Measurements from ENCODE around the gene SH3BP2. TPM values are rescaled to one million over a fixed set of nuclear protein-coding genes. Genes with fewer than 3 reads are reported as not detected.

Gene SH3BP2
- total RNA-seq, 1 experiment from 2014 or later = 54.0 TPM

DNA sequence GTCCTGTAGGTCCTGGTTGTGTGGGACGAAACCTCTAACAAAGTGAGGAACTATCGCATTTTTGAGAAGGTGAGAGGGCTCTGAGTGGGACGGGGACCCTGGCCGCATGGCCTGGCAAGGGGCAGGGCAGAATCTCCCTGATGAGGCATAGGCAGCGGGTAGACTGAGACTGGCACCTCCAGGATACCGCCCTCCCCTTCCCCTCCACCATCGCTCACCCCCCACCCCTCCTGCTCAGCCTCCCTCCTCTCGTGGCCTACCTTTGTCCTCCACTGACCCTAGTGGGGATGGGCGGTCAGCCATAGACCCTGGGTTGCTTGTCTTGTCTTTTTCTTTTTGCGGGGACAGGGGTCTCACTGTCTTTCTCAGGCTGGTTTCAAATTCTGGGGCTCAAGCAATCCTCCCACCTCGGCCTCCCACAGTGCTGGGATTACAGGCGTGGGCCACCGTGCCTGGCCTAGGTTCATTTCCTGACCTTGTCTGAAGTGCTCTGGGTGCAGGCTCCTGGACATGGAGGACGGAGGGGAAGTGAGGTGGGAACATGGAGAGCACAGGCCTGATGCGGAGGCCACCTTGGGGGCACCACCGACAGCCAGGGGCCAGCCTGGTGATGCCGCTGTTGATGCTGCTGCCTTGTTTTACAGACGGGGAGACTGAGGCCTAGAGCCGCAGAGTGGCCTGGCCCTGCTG lies 40.2 kb downstream of the SH3BP2 start:
- intact Hi-C loops (cut with micrococcal nuclease; ENCODE audit: unreplicated experiment) = no loop called here
- POLR2A ChIA-PET (ENCODE audit: unreplicated experiment) = no interaction called here

DNA sequence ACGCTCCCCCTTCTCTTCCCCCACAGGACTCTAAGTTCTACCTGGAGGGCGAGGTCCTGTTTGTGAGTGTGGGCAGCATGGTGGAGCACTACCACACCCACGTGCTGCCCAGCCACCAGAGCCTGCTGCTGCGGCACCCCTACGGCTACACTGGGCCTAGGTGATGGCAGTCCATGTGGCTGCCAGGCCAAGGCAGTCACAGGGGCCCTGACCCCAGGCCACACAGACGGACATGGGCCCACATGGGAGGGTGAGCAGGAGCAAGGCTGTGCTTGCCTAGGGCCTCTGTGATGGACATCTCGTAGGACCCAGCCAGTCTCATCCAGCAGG lies 40.8 kb downstream of the SH3BP2 start:
- intact Hi-C loops (cut with micrococcal nuclease; ENCODE audit: unreplicated experiment) = no loop called here
- BruUV-seq (replicated peaks) = no TSS peak
- TF ChIP-seq, protein P1, sequence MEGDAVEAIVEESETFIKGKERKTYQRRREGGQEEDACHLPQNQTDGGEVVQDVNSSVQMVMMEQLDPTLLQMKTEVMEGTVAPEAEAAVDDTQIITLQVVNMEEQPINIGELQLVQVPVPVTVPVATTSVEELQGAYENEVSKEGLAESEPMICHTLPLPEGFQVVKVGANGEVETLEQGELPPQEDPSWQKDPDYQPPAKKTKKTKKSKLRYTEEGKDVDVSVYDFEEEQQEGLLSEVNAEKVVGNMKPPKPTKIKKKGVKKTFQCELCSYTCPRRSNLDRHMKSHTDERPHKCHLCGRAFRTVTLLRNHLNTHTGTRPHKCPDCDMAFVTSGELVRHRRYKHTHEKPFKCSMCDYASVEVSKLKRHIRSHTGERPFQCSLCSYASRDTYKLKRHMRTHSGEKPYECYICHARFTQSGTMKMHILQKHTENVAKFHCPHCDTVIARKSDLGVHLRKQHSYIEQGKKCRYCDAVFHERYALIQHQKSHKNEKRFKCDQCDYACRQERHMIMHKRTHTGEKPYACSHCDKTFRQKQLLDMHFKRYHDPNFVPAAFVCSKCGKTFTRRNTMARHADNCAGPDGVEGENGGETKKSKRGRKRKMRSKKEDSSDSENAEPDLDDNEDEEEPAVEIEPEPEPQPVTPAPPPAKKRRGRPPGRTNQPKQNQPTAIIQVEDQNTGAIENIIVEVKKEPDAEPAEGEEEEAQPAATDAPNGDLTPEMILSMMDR (conservative IDR thresholded peaks at IDR 0.05) = no peak
- no peak for TF ChIP-seq EZH2 (IDR thresholded peaks at IDR 0.05; ENCODE audit: low read depth)
- Histone ChIP-seq H2AFZ (no peak overlapping the region), H3K4me3 (no peak overlapping the region), H3K36me3 (ENCODE audit: low read depth) (no peaks in the 10 kb centered on the region), H3K9me3 (ENCODE audit: insufficient read depth, low read depth) (no peaks in the 10 kb centered on the region), H3K27me3 (ENCODE audit: insufficient read depth, low read depth) (no peaks in the 10 kb centered on the region), H4K20me1 (ENCODE audit: insufficient read depth) (no peaks in the 10 kb centered on the region), H3K79me2 (ENCODE audit: low read depth) (no peaks in the 10 kb centered on the region), H3F3A (ENCODE audit: insufficient read depth, low read depth) (0 out of 2 replicates have a peak, but pooled peaks cover 2% of the 10 kb centered on the region), H3K4me2 (no peak overlapping the region), H3K4me1 (replicated peaks; ENCODE audit: insufficient read depth) (no peaks in the 10 kb centered on the region), H3K27ac (no peak overlapping the region), H3K9me2 (ENCODE audit: insufficient read depth) (no peaks in the 10 kb centered on the region)
- no peak for DNase-seq
- CTCF ChIA-PET = no interaction called here
- POLR2A ChIA-PET (ENCODE audit: unreplicated experiment) = no interaction called here

More for the DNA sequence above, 40.2 kb downstream of the SH3BP2 start:
- Histone ChIP-seq H3K36me3 (ENCODE audit: low read depth) (no peaks in the 10 kb centered on the region), H3K79me2 (ENCODE audit: low read depth) (no peaks in the 10 kb centered on the region), H4K20me1 (ENCODE audit: insufficient read depth) (no peaks in the 10 kb centered on the region), H3K4me2 (no peak overlapping the region), H3F3A (ENCODE audit: insufficient read depth, low read depth) (0 out of 2 replicates have a peak, but pooled peaks cover 2% of the 10 kb centered on the region), H3K4me3 (no peak overlapping the region), H3K9me2 (ENCODE audit: insufficient read depth) (no peaks in the 10 kb centered on the region), H3K27me3 (ENCODE audit: insufficient read depth, low read depth) (no peaks in the 10 kb centered on the region), H2AFZ (no peak overlapping the region), H3K27ac (no peak overlapping the region), H3K4me1 (replicated peaks; ENCODE audit: insufficient read depth) (no peaks in the 10 kb centered on the region), H3K9me3 (ENCODE audit: insufficient read depth, low read depth) (no peaks in the 10 kb centered on the region)
- no peak for DNase-seq
- CTCF ChIA-PET = no interaction called here
- no TSS peak for BruUV-seq (replicated peaks)
- TF ChIP-seq, protein P1 (conservative IDR thresholded peaks at IDR 0.05) = no peak
- no peak for TF ChIP-seq EZH2 (IDR thresholded peaks at IDR 0.05; ENCODE audit: low read depth)

DNA sequence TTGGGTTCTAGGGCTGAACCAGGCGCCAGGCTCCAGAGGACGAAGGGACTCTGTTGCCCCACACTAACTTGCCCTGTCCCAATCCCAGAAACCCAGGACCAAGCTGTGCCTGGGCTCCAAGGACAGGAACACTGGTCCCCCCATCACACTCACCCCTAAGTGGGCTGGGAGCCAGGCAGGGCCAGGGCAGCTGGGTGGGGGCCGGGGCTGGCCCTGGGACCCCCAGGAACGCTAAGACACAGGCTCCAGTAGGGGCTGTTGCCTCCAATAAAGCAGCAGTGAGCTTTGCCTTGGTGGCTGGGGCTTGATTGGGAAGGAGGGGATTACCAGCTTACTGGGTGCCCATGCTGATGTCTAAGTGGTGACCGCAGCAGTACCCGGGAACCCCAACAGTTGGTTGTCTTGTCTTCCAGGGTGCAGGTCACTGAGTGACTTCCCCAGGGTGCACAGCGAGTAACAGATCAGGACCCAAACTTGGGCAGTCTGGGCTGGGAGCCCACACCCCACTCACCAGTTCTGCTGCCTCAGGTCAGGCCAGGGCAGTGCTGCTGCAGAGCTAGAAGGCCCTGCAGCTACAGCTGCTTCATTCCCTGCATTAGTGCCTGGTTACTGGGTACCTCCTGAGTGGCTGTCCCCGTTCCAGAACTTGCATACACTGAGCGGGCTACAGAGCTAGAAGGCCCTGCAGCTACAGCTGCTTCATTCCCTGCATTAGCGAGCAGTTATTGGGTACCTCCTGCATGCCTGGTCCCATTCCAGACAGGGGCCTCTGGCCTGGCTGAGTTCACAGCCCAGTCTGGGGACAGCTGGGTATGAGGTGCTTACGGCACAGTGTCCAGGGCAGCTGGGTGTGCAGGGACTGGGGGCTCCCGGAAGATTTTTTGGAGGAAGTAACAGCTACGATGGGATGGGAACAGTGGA lies 41.4 kb downstream of the SH3BP2 start:
- Histone ChIP-seq H3K36me3 (ENCODE audit: low read depth) (no peaks in the 10 kb centered on the region), H3K4me3 (no peak overlapping the region), H3K4me2 (no peak overlapping the region), H3K79me2 (ENCODE audit: low read depth) (no peaks in the 10 kb centered on the region), H4K20me1 (ENCODE audit: insufficient read depth) (no peaks in the 10 kb centered on the region), H3K9me3 (ENCODE audit: insufficient read depth, low read depth) (no peaks in the 10 kb centered on the region), H2AFZ (no peak overlapping the region), H3K27ac (no peak overlapping the region), H3K27me3 (ENCODE audit: insufficient read depth, low read depth) (no peaks in the 10 kb centered on the region), H3F3A (ENCODE audit: insufficient read depth, low read depth) (0 out of 2 replicates have a peak, but pooled peaks cover 2% of the 10 kb centered on the region), H3K4me1 (replicated peaks; ENCODE audit: insufficient read depth) (no peaks in the 10 kb centered on the region), H3K9me2 (ENCODE audit: insufficient read depth) (no peaks in the 10 kb centered on the region)
- no TSS peak for BruUV-seq (replicated peaks)
- CTCF ChIA-PET = no interaction called here
- POLR2A ChIA-PET (ENCODE audit: unreplicated experiment) = no interaction called here
- TF ChIP-seq, protein P1 (conservative IDR thresholded peaks at IDR 0.05) = no peak
- TF ChIP-seq EZH2 (IDR thresholded peaks at IDR 0.05; ENCODE audit: low read depth) = no peak
- intact Hi-C loops (cut with micrococcal nuclease; ENCODE audit: unreplicated experiment) = no loop called here
- DNase-seq = no peak

Measured in PC-9 (cell line).